Left forelimb (tissue), 1 donor: ENCODE results near the gene ANO3.

Experiments used
- DNase-seq: peaks from one replicate; pipeline ENCODE4 v3.0.0-alpha.2; 2018; ENCODE audit warnings: low spot score

The ANO3 gene

DNA sequence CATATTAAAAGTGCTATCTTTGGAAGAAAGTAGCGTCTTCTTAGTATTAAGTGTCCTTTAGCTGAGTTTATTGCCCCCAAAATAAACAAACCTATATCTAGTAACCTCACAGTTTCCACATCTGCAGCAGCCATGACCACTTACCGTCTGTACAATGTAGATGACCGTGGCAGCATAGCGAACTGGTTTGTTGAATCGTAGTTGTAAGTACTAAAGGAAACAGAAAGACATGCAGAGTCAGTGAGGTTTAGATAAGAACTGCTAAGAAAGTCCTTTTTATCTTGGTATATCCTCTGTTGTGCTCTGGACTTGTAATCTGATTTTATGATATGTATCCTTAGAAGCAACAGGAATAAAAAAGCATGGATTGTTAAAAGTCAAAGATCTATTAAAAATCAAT lies 380.6 kb downstream of the ANO3 start:
- DNase-seq: no peak
